HG02981 (cell line): Measurements from ENCODE around the gene ANKRD65.
"Not testable (repeated sequence)": the region's sequence is repeated elsewhere in the genome, so short reads cannot be mapped to it uniquely, and the experiment has no call there.

Source experiments
- ATAC-seq: cut with Tn5 transposase; IDR thresholded peaks from one replicate; pipeline ENCODE4 v1.9.1; 2021; ENCODE audit warnings: mild to moderate bottlenecking, moderate library complexity; ENCODE audit not compliant: unreplicated experiment

Gene ANKRD65

GRCh38 chr1:1399187-1399871 lies 21.7 kb downstream of the ANKRD65 start, which contains the start of gene CCNL2:
TSS of gene CCNL2 (minus strand) at chr1:1399335. CDS start at chr1:1399306, 29 bp downstream.
- peak; percentile 94 for ATAC-seq

GRCh38 chr1:1398677-1399186 lies 22.3 kb downstream of the ANKRD65 start:
- no peak for ATAC-seq

- ATAC-seq: no peak
Observed at GRCh38 chr1:1397839-1398523, 23.1 kb downstream of the ANKRD65 start.

GRCh38 chr1:1395166-1395565 lies 25.9 kb downstream of the ANKRD65 start:
- ATAC-seq: no peak

- no peak for ATAC-seq
Observed at GRCh38 chr1:1394116-1394515, 27.0 kb downstream of the ANKRD65 start.

- ATAC-seq: no peak
Observed at GRCh38 chr1:1393428-1393827, 27.6 kb downstream of the ANKRD65 start.

GRCh38 chr1:1393014-1393413 lies 28.1 kb downstream of the ANKRD65 start:
- ATAC-seq: no peak

- ATAC-seq: no peak
Observed at GRCh38 chr1:1391225-1391624, 29.9 kb downstream of the ANKRD65 start.

- no peak for ATAC-seq
Observed at GRCh38 chr1:1390675-1391074, 30.4 kb downstream of the ANKRD65 start.

- no peak for ATAC-seq
Observed at GRCh38 chr1:1388078-1388472, 33.0 kb downstream of the ANKRD65 start.

- no peak for ATAC-seq
Observed at GRCh38 chr1:1387098-1388077, 33.7 kb downstream of the ANKRD65 start.

GRCh38 chr1:1385931-1386330 lies 35.1 kb downstream of the ANKRD65 start:
- ATAC-seq: no peak

- not testable (repeated sequence) for ATAC-seq
Observed at GRCh38 chr1:1385339-1385738, 35.7 kb downstream of the ANKRD65 start.

GRCh38 chr1:1381294-1381693 lies 39.8 kb downstream of the ANKRD65 start:
- ATAC-seq: no peak

GRCh38 chr1:1380860-1381259 lies 40.2 kb downstream of the ANKRD65 start:
- ATAC-seq: no peak

- no peak for ATAC-seq
Observed at GRCh38 chr1:1377540-1378205, 43.4 kb downstream of the ANKRD65 start.

GRCh38 chr1:1376551-1377226 lies 44.4 kb downstream of the ANKRD65 start:
- no peak for ATAC-seq

- peak; percentile 84 for ATAC-seq
Observed at GRCh38 chr1:1374929-1375662, 46.0 kb downstream of the ANKRD65 start, which contains the start of gene AURKAIP1. TSS of gene AURKAIP1 (minus strand) at chr1:1375207. CDS start at chr1:1374756, 451 bp downstream.

- ATAC-seq: peak; percentile 4
Observed at GRCh38 chr1:1374589-1374928, 46.5 kb downstream of the ANKRD65 start.
